TTC549 (cell line): ENCODE data around the gene DNAJB14.

ENCODE experiments used
- FAIRE-seq: peaks from 2 replicates; lab custom pipeline; 2012; peaks lifted over from hg19 to GRCh38; lab: Jason Lieb, UNC

Gene DNAJB14

GRCh38 chr4:99863804-99864203 lies 82.6 kb downstream of the DNAJB14 start:
- no peak for FAIRE-seq

DNA sequence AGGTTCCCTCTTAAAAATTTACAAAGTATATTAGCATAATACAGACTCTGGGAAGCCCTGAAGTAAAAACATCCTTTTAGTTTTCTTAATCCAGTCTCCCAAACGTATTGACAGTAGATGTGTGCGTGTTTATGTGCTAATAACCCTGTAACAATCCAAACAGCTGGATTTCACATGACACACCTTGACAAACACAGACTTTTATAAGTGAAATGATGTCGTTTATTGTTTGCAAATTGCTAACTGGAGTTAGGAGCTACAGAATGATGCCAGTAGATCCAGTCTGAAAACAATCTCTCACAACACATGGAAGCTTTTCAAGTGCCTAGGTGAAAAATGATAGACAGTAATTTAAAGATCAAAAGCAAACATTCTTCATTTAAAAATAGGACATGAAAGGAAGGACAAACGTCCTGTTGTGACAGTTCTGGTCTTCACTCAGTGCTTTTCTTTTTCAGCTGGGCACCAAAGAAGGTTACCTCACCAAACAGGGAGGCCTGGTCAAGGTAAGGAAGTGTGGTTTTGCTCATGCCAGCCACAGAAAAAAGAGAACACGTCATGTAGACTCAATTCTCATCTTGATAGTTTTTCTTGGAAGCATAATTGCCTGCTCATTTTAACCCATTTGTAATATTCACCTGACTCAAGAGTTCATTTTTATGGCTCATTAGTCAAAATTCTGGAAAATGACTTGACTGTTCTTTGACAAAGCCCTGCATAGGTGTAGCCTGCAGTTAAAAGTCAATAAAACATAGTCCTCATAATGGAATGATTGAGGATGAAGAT lies 85.1 kb downstream of the DNAJB14 start:
- FAIRE-seq: no peak

DNA sequence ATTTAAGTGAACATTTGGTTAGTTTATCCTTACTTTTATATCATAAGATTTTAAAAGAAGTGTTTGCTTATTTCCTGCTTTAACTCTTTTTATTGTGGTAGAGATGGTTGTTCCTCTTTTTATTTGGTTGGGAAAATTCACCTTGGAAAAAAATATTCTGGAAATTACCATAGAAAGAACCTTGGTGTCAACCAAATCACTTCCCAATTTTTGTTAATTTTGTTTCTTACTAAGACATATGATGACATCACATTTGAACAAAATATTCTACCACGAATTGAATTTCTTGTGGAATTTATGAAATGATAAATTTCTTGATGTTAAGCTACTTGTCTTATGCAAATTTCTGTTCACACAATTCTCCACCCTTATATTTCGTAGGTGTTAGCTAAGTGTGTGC lies 85.9 kb downstream of the DNAJB14 start:
- FAIRE-seq: no peak

- FAIRE-seq: no peak
Observed at GRCh38 chr4:99859618-99860017, 86.8 kb downstream of the DNAJB14 start.

DNA sequence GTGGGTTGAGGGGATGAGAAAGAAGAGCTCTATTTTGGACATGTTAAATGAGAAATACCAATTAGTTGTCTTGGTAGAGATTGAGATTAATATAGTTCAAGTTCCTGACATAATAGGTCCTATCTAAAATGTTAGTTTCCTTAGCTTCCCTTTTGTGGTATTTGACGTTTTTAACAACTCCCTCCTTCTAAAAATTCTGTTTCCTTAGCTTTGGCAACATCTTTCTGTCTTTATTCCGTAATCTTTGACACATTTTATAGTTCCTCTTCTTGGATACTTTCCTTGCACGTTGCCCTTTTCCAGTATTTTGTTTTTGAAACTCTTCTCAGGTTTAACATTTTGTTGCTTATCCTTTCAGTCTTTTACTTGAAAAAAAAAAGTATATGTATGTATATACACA lies 89.1 kb downstream of the DNAJB14 start:
- FAIRE-seq: no peak

GRCh38 chr4:99856166-99856565 lies 90.3 kb downstream of the DNAJB14 start:
- FAIRE-seq: no peak

GRCh38 chr4:99855678-99856077 lies 90.7 kb downstream of the DNAJB14 start:
- no peak for FAIRE-seq

GRCh38 chr4:99853999-99854398 lies 92.4 kb downstream of the DNAJB14 start:
- no peak for FAIRE-seq

DNA sequence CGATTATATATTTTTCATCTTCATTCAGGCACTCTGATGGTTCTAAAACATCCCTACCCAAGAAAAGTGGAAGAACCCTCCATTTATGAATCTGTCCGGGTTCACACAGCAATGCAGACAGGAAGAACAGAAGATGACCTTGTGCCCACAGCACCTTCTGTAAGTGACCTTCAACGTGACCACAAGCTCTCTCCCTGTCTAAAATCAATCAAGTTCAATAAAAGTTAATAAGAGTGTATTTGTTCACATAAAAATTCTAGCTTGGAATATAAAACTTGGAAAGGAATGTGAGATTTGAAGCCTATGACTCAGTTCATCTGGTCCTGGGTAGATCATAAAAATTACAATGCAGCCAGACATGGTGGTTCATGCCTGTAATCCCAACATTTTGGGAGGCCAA lies 93.2 kb downstream of the DNAJB14 start:
- FAIRE-seq: no peak

- no peak for FAIRE-seq
Observed at GRCh38 chr4:99852199-99852749, 94.1 kb downstream of the DNAJB14 start.

DNA sequence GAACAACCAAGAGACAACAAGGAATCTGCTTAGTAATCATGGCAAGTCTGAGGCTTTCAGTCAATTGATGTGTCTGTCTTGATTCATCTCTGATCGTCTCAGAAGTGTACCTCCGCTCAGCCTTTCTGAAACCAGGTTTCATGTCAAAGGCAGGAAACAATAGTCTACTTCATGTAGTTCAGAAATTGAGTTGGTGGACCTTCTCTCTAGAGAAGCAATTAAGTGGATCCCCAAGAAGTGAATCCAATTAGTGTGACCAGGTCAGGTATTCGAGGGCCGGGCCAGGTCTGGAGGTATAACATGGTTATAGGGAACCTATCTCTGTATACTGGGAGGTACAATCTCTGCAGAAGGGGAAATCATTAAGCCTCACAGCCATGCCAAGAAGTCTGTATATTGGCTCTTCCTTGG lies 97.8 kb downstream of the DNAJB14 start:
- no peak for FAIRE-seq

DNA sequence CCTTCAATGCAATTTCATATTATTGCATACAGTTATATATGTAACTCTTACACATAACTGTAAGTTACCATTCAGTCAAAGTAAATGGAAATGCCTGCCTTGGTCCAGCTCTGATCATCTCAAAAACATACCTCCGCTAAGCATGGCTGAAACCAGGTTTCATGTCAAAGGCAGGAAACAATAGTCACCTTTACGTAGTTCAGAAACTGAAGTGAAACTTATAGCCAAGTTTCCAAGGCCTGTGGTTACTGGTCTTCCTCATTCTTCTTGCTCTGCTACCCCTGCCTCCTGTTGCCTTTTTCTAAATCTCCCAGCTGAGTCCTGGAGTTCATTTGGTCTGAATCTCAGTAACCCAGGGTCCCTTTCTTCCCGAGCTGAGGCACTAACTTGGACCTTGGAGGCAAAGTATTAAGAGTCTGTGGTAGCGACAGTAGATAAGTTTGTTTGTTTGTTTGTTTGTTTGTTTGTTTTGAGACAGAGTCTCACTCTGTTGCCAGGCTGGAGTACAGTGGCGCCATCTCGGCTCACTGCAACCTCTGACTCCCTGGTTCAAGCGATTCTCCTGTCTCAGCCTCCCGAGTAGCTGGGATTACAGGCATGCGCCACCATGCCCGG lies 98.9 kb downstream of the DNAJB14 start:
- FAIRE-seq: no peak

DNA sequence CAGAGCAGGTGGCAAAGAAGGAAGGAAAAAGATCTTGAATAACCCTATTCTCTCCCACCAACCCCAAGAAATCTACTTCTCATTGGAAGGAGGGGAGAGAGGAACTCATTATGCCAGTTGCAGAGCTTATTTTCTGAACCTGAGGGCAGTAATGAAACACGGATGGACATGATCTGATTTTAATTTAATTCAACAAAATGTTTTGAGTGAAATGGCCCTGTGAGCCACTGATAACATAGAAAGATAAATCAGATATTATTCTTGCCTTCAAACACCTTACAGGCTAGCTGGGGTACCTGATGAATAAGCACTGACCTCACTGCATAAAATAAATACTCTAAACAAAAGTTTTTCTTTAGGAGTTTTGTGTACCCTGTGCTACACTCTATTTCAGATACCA lies 99.5 kb downstream of the DNAJB14 start:
- FAIRE-seq: no peak
